ENCODE data around the gene FDX2. TPM values are rescaled to one million over a fixed set of nuclear protein-coding genes. Genes with fewer than 3 reads are reported as not detected.
A peak's percentile ranks its signal among the peaks of the same experiment; 100 is the strongest.

Gene FDX2
- total and polyA plus RNA-seq, 2 of the 8 experiments (the other 6 are each of a cell fraction or from before 2014, with no cell fraction given) = 27.0 to 64.4 TPM

GRCh38 chr19:10289167-10289835, 26.5 kb downstream of the FDX2 start:
- no peak overlapping the region for H4K91ac ChIP-seq (replicated peaks; ENCODE audit: insufficient read length, low read length)
- no peaks in the 10 kb centered on the region for H3K36me3 ChIP-seq (ENCODE audit: control insufficient read depth in 2 of 4, insufficient read depth in 4 of 4, low read length in 3 of 4)
- H2AK5ac ChIP-seq (ENCODE audit: low read depth, low read length) = no peak overlapping the region
- H3K9ac ChIP-seq (replicated peaks in 1 of 4; ENCODE audit: extremely low read depth in 1 of 4, low read depth in 3 of 4, low read length in 3 of 4) = no peak overlapping the region
- H4K8ac ChIP-seq (ENCODE audit: extremely low read depth, insufficient read depth, low read length) = peak overlapping the region; percentile 72
- H2BK20ac ChIP-seq (ENCODE audit: low read length) = no peak overlapping the region
- ChIA-PET CTCF (ENCODE audit: partially characterized antibody) (interaction anchor here (0.8 to 11.6 kb wide), 17 partner anchors 9 to 203 kb away, joined by 3 to 94 read pairs (median 5); partner anchors contain the start of genes CDC37, ICAM1, RAVER1 and ZGLP1), POLR2A (ENCODE audit: partially characterized antibody) (interaction anchor here (0.8 to 3.4 kb wide), 16 partner anchors 9 to 113 kb away, joined by 3 to 15 read pairs (median 4); partner anchors contain the start of genes FDX2, ICAM1, MRPL4 and RAVER1)
- no peak overlapping the region; the same call in 1 of the 2 replicates for H2AFZ ChIP-seq (ENCODE audit: low read length)
- H4K20me1 ChIP-seq (replicated peaks in 1 of 2; ENCODE audit: control insufficient read depth in 1 of 2, insufficient read depth in 2 of 2, low read length in 2 of 2) = peaks cover 0 to 20% of the 10 kb centered on the region in 2 experiments
- no peak overlapping the region for H3K4ac ChIP-seq (replicated peaks; ENCODE audit: insufficient read length, low read depth, low read length)
- H4K5ac ChIP-seq (ENCODE audit: insufficient read length, low read depth, low read length) = no peak overlapping the region
- FAIRE-seq = no peak
- no peaks in the 10 kb centered on the region for H3K79me2 ChIP-seq (ENCODE audit: control insufficient read depth in 1 of 2, insufficient read depth in 2 of 2, low read length in 2 of 2)
- H3K4me2 ChIP-seq (ENCODE audit: insufficient read depth in 1 of 2, low read depth in 2 of 2, low read length in 2 of 2) = peak overlapping the region; percentile 81 to 100
- H2BK15ac ChIP-seq (ENCODE audit: low read length) = no peak overlapping the region
- no peak overlapping the region for H2BK5ac ChIP-seq (ENCODE audit: low read depth, low read length)
- peaks cover 0 to 43% (median 22%) of the 10 kb centered on the region in 4 experiments; a peak in 6 of 7 replicates for H3K4me1 ChIP-seq (replicated peaks in 1 of 4; ENCODE audit: control insufficient read depth in 3 of 4, insufficient read depth in 4 of 4, low read length in 3 of 4)
- 1% methylated on average over 38 of the region's 50 CpGs; no CpG with 5 or more reads in 1 of the 2 experiments for WGBS, 2 experiments (ENCODE audit: extremely low coverage in 1 of 2, insufficient coverage in 1 of 2, insufficient read length in 1 of 2, insufficient replicate concordance in 2 of 2, low coverage in 1 of 2, low lambda C conversion rate in 2 of 2, missing lambda C conversion rate in 1 of 2)
- no peak overlapping the region for H2BK12ac ChIP-seq (ENCODE audit: low read depth, low read length)
- H3K23me2 ChIP-seq (ENCODE audit: low read depth, low read length) = peaks cover 31% of the 10 kb centered on the region; the same call in 1 of the 2 replicates
- no peak overlapping the region; the same call in 1 of the 2 replicates for H3K18ac ChIP-seq (ENCODE audit: extremely low read depth, low read length)
- no peak overlapping the region for H2BK120ac ChIP-seq (replicated peaks; ENCODE audit: low read depth, low read length)
- H3K4me3 ChIP-seq (ENCODE audit: extremely low read depth in 1 of 4, insufficient read depth in 2 of 4, low read depth in 3 of 4, low read length in 4 of 4) = peak overlapping the region; percentile 38 to 67 (median 60)
- no peaks in the 10 kb centered on the region for H3K9me3 ChIP-seq (ENCODE audit: insufficient read depth in 2 of 2, low read depth in 1 of 2, low read length in 1 of 2)
- no peak overlapping the region for H3K23ac ChIP-seq (ENCODE audit: insufficient read length)
- H3K56ac ChIP-seq (replicated peaks; ENCODE audit: insufficient read length, low read depth, low read length) = no peak overlapping the region
- H3K79me1 ChIP-seq (ENCODE audit: low read depth, low read length) = no peaks in the 10 kb centered on the region
- peaks cover 52 to 74% (median 64%) of the 10 kb centered on the region in 4 experiments for H3K27me3 ChIP-seq (replicated peaks in 1 of 4; ENCODE audit: control insufficient read depth in 3 of 4, extremely low read depth in 1 of 4, insufficient read depth in 3 of 4, low read length in 3 of 4)
- no peak overlapping the region for H3K27ac ChIP-seq (ENCODE audit: low read depth, low read length)
- peak in 1 of 2 experiments; percentile 93 for DNase-seq (ENCODE audit: low read depth in 1 of 2, low spot score in 2 of 2)
- no peak overlapping the region for H3K14ac ChIP-seq (ENCODE audit: insufficient read length)
- TF ChIP-seq ASH2L (IDR thresholded peaks at IDR 0.05; ENCODE audit: low read length) (no peak), JUND (IDR thresholded peaks at IDR 0.05; ENCODE audit: low read length) (0 out of 2 replicates have a peak, but pooled peaks have one; percentile 22), SP4 (IDR thresholded peaks at IDR 0.05; ENCODE audit: low read length) (no peak), MAX (IDR thresholded peaks at IDR 0.05) (peak; percentile 94), GTF2F1 (IDR thresholded peaks at IDR 0.05; ENCODE audit: borderline replicate concordance, low read depth, low read length) (0 out of 2 replicates have a peak, but pooled peaks have one; percentile 47), RBBP5 (IDR thresholded peaks at IDR 0.05; ENCODE audit: borderline replicate concordance, low read depth, low read length) (no peak), CTBP2 (IDR thresholded peaks at IDR 0.05; ENCODE audit: borderline replicate concordance, insufficient read depth, insufficient read length, low read length) (no peak), ATF3 (IDR thresholded peaks at IDR 0.05; ENCODE audit: insufficient read depth, low read depth, low read length) (0 out of 2 replicates have a peak, but pooled peaks have one; percentile 21), TEAD4 (IDR thresholded peaks at IDR 0.05; ENCODE audit: low read depth, low read length) (no peak), MAFK (IDR thresholded peaks at IDR 0.05; ENCODE audit: low read depth, low read length) (no peak), CHD1 (IDR thresholded peaks at IDR 0.05; ENCODE audit: low read depth, low read length) (no peak)
